Esophagus muscularis mucosa (tissue), 4 donors: Measurements from ENCODE around the gene PRTN3. TPM values are rescaled to one million over a fixed set of nuclear protein-coding genes. Genes with fewer than 3 reads are reported as not detected.

Source experiments
- DNase-seq: peaks from one replicate; pipeline ENCODE4 v3.0.0-alpha.2; 2017; ENCODE audit errors: extremely low spot score
- H3K27ac ChIP-seq, 4 donors: fragments of 200-600 bp; sonication (generic); replicated peaks in 1 of 4; 1 replicate in 3 of 4; 2 replicates in 1 of 4; pipeline ENCODE4 v1.5.1; 2016 to 2019; ENCODE audit warnings: mild to moderate bottlenecking in 1 of 4
- H3K27me3 ChIP-seq, 4 donors: fragments of 200-600 bp; sonication (generic); one replicate each; pipeline versions ENCODE4 v1.5.1 to v1.6.0; 2016 to 2019
- H3K36me3 ChIP-seq, 4 donors: fragments of 200-600 bp; sonication (generic); one replicate each; pipeline ENCODE4 v1.5.1; 2016 to 2019
- H3K4me1 ChIP-seq, 4 donors: fragments of 200-600 bp; sonication (generic); one replicate each; pipeline ENCODE4 v1.5.1; 2016 to 2019
- H3K4me3 ChIP-seq, 4 donors: fragments of 200-600 bp; sonication (generic); 1 replicate in 2 of 4; 2 replicates in 2 of 4; pipeline ENCODE4 v1.5.1; 2016 to 2019; ENCODE audit warnings: mild to moderate bottlenecking in 4 of 4, moderate library complexity in 1 of 4
- H3K9me3 ChIP-seq, 4 donors: fragments of 200-600 bp; sonication (generic); 1 replicate in 3 of 4; 2 replicates in 1 of 4; pipeline ENCODE4 v1.5.1; 2016 to 2019
- EP300 ChIP-seq: sonication (generic); formaldehyde crosslinking; IDR thresholded peaks from one replicate; pipeline ENCODE4 v1.6.1; 2017; ENCODE audit warnings: antibody characterized with exemption
- POLR2A ChIP-seq: fragments of 450-650 bp; IDR thresholded peaks from one replicate; pipeline ENCODE4 v1.6.1; 2017; ENCODE audit warnings: antibody characterized with exemption, moderate library complexity, mild to moderate bottlenecking, low read depth
- POLR2AphosphoS5 ChIP-seq, 2 donors: sonication (generic); formaldehyde crosslinking; IDR thresholded peaks; one replicate each; pipeline ENCODE4 v1.6.1; 2017; ENCODE audit warnings: antibody characterized with exemption in 2 of 2
- WGBS: methylation state at CpG from one replicate; pipeline ENCODE4 v1.1.5; 2018; 5-methylcytosine and 5-hydroxymethylcytosine counted together
- intact Hi-C: fragments of 100-400 bp; cut with DNase I; formaldehyde crosslinking; loops from one replicate; pipeline ENCODE4 v1.15.1; 2023
- total RNA-seq, 4 donors: library from RNA; depleted of rRNA; stranded (reverse); fragments of >200 nt; gene quantifications; one replicate each; pipeline versions ENCODE4 v1.1.0 to v1.2.1, GENCODE V29; 2016
- TF ChIP-seq, protein P1 (sequence below), 3 experiments: fragments of 200-600 bp in 2 of 3; fragments of 450-650 bp in 1 of 3; sonication (generic) in 2 of 3; IDR thresholded peaks; one replicate each; pipeline ENCODE4 v1.5.1; 2017 to 2019; ENCODE audit warnings: antibody characterized with exemption in 3 of 3, mild to moderate bottlenecking in 2 of 3, moderate library complexity in 1 of 3

The PRTN3 gene
- total RNA-seq, 4 donors from 2014 or later, result 1.2 TPM; not detected in 3

DNA sequence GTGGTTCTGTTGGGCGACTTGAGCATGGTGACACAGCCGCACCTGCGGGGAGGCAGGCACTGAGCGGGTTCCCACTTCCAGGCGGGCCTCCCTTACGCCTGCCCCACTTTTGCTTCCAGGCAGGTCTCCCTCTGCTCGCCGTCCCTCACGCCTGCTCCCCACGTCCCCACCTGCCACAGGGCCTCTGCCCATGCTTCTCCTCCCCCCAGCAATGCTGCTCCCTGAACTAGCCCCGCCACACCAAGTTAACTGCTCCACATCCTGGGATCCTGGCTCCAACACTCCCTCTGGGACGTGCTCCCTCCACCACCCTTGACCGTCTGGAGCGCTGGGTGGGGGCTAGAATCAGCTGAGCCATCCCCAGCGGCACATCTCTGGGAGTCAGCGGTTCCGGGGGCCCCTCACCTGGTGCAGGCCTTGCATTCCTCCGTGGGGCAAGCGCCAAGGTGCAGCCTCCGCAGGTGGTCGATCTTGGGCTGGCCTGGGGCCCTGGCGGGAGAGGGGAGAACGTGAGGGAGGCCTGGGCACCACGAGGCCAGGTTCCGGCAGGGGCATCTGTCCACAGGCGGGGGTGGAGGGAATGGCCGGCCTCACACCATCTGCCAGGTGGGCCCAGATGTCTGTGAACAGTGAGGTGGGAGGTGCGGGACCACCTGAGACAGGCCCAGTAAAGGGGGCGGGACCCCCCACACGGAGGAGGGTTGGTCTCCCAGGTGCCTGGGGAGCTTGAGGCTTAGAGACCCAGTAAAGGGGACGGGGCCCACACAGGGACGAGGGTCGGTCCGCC is 27.9 kb downstream of the PRTN3 start:
- Histone ChIP-seq H3K4me1 (peaks cover 18 to 44% (median 41%) of the 10 kb centered on the region in 4 donors), H3K4me3 (no peak overlapping the region), H3K9me3 (no peaks in the 10 kb centered on the region), H3K27ac (peak overlapping the region; percentile 68 to 86 (median 79)), H3K27me3 (no peaks in the 10 kb centered on the region), H3K36me3 (peaks cover 6 to 58% (median 49%) of the 10 kb centered on the region in 4 donors)
- 92% methylated on average over 33 of the region's 34 CpGs for WGBS
- TF ChIP-seq POLR2A (no peak), EP300 (no peak), POLR2AphosphoS5 (IDR thresholded peaks at IDR 0.05) (no peak)
- TF ChIP-seq, protein P1, sequence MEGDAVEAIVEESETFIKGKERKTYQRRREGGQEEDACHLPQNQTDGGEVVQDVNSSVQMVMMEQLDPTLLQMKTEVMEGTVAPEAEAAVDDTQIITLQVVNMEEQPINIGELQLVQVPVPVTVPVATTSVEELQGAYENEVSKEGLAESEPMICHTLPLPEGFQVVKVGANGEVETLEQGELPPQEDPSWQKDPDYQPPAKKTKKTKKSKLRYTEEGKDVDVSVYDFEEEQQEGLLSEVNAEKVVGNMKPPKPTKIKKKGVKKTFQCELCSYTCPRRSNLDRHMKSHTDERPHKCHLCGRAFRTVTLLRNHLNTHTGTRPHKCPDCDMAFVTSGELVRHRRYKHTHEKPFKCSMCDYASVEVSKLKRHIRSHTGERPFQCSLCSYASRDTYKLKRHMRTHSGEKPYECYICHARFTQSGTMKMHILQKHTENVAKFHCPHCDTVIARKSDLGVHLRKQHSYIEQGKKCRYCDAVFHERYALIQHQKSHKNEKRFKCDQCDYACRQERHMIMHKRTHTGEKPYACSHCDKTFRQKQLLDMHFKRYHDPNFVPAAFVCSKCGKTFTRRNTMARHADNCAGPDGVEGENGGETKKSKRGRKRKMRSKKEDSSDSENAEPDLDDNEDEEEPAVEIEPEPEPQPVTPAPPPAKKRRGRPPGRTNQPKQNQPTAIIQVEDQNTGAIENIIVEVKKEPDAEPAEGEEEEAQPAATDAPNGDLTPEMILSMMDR (IDR thresholded peaks at IDR 0.05), result no peak
- intact Hi-C loops, result loop anchor here (10.0 kb wide), 1 partner anchor 64 kb away; no protein-coding TSS in a partner anchor
- no peak for DNase-seq

DNA sequence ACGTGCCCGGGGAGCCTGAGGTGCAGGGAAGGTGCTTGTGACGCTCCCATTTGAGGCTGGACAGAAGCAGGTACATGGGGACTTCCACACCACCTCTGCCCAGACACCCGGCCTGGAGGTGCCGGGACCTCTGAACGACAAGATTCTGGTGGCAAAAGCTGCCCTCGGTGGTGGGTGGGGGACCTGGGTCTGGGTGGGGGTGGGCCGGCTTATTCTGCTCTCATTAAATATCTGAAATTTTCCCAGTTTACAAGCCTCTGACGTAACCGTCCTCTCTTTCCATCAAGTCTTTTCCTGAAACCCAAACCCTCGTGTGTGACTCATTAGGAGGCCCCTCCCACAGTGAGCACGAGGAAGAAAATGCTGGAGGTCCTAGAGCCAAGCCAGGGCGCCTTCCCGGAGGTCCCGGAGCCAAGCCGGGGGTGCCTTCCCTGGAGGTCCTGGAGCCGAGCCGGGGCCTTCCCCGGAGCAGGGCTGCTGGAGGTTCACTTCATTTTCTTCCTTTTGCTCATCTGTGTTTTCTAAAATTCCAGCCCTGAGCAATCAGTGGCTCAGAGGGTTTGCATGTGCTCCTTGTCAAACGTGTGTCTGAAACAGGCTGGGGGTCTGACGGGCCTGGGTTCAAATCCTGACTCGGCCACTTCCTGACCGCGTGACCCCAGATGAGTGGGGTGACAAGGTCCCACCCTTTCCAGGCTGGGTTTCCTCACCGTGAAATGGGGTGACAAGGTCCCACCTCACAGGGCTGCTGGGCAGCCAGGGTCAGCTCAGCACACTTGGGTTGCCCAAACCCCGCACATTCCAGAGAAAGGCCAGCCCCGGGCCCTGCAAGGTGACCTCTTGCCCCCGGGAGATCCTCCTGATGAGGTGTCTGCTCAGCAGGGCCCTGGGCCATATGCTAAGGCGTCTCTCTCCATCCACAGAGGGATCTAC is 28.7 kb downstream of the PRTN3 start:
- intact Hi-C loops, result loop anchor here (10.0 kb wide), 1 partner anchor 65 kb away; no protein-coding TSS in a partner anchor
- peaks cover 16 to 37% (median 34%) of the 10 kb centered on the region in 4 donors for H3K4me1 ChIP-seq
- H3K36me3 ChIP-seq, result peaks cover 6 to 67% (median 58%) of the 10 kb centered on the region in 4 donors
- no peak overlapping the region for H3K4me3 ChIP-seq
- H3K9me3 ChIP-seq, result no peaks in the 10 kb centered on the region
- WGBS, result 56% methylated on average over 21 of the region's 29 CpGs
- peak; percentile 33 to 37 for TF ChIP-seq POLR2AphosphoS5 (IDR thresholded peaks at IDR 0.05)
- TF ChIP-seq, protein P1 (IDR thresholded peaks at IDR 0.05), result no peak
- TF ChIP-seq EP300, result no peak
- DNase-seq, result peak; percentile 96
- peak overlapping the region; percentile 68 to 86 (median 79) for H3K27ac ChIP-seq
- no peaks in the 10 kb centered on the region for H3K27me3 ChIP-seq

DNA sequence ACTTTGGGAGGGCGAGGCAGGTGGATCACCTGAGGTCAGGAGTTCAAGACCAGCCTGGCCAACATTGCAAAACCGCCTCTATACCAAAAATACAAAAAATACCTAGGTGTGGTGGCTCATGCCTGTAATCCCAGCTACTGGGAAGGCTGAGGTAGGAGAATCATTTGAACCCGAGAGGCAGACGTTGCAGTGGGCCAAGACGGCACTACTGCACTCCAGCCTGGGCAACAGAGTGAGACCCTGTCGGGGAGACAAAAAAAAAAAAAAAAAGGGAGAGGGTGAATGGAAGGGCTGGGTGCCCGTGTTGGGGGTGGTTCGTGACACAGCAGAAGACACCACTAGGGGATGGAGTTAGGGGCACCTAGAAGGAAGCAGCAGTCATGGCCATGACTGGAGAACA is 29.5 kb downstream of the PRTN3 start:
- WGBS, result 91% methylated on average over 7 of the region's 8 CpGs
- Histone ChIP-seq H3K27ac (peak overlapping the region; percentile 68 to 86 (median 79)), H3K36me3 (peaks cover 6 to 75% (median 66%) of the 10 kb centered on the region in 4 donors)

DNA sequence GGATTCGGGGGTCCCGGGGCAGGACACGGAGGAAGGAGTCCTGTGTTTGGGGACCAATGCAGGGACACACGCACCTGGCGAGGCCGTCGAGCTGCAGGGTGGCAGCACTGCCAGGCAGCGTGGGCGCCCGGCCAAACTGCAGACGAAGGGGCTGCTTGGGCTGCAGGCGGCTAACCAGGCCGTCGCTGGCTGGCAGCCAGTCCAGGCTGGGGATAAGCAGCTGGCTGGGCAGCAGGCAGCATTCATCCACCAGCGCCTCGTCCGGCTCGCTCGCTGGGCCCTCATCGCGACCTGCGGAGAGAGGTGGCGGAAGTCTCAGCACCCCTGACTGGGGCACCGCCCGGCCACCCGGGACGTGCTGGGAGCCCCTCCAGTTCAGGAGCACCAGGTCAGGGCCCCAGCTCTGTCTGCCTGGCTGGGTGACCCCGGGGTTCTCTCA is 30.2 kb downstream of the PRTN3 start:
- H3K4me3 ChIP-seq, result no peak overlapping the region
- H3K27ac ChIP-seq, result peak overlapping the region in 3 of 4 donors; percentile 40 to 86 (median 76)
- TF ChIP-seq, protein P1 (IDR thresholded peaks at IDR 0.05), result no peak
- TF ChIP-seq POLR2AphosphoS5 (IDR thresholded peaks at IDR 0.05) (peak in 1 of 2 donors; percentile 16), EP300 (no peak)
- peaks cover 16 to 37% (median 34%) of the 10 kb centered on the region in 4 donors for H3K4me1 ChIP-seq
- peaks cover 11 to 82% (median 72%) of the 10 kb centered on the region in 4 donors for H3K36me3 ChIP-seq
- H3K9me3 ChIP-seq, result no peaks in the 10 kb centered on the region
- no peaks in the 10 kb centered on the region for H3K27me3 ChIP-seq
- 68% methylated on average over 14 of the region's 28 CpGs for WGBS
- DNase-seq, result no peak
- intact Hi-C loops, result no loop called here

More for the DNA sequence above, 29.5 kb downstream of the PRTN3 start:
- no peak overlapping the region for H3K4me3 ChIP-seq
- no peaks in the 10 kb centered on the region for H3K27me3 ChIP-seq
- no peak for DNase-seq
- no peaks in the 10 kb centered on the region for H3K9me3 ChIP-seq
- H3K4me1 ChIP-seq, result peaks cover 16 to 37% (median 34%) of the 10 kb centered on the region in 4 donors
- TF ChIP-seq POLR2AphosphoS5 (IDR thresholded peaks at IDR 0.05), result no peak
- TF ChIP-seq, protein P1 (IDR thresholded peaks at IDR 0.05), result no peak
- TF ChIP-seq EP300, result no peak
- no peak for TF ChIP-seq POLR2A
- intact Hi-C loops, result no loop called here
